Esophagus muscularis mucosa (tissue), 4 donors: ENCODE data around the gene DNAJA4.

Experiments
- CTCF ChIP-seq, 3 experiments: fragments of 200-600 bp in 2 of 3; fragments of 450-650 bp in 1 of 3; sonication (generic) in 2 of 3; IDR thresholded peaks; one replicate each; pipeline ENCODE4 v1.5.1; 2017 to 2019; ENCODE audit warnings: antibody characterized with exemption in 3 of 3, mild to moderate bottlenecking in 2 of 3, moderate library complexity in 1 of 3
- EP300 ChIP-seq: sonication (generic); formaldehyde crosslinking; IDR thresholded peaks from one replicate; pipeline ENCODE4 v1.6.1; 2017; ENCODE audit warnings: antibody characterized with exemption
- POLR2A ChIP-seq: fragments of 450-650 bp; IDR thresholded peaks from one replicate; pipeline ENCODE4 v1.6.1; 2017; ENCODE audit warnings: antibody characterized with exemption, moderate library complexity, mild to moderate bottlenecking, low read depth

GRCh38 chr15:78321786-78322185 lies 57.4 kb downstream of the DNAJA4 start:
- no peak for TF ChIP-seq CTCF (IDR thresholded peaks at IDR 0.05)
- TF ChIP-seq POLR2A, result no peak
- no peak for TF ChIP-seq EP300
